ENCODE data around the gene CLIC3.

CLIC3 gene

GRCh38 chr9:137028263-137029057 lies 32.1 kb upstream of the CLIC3 start:
- Histone ChIP-seq H3K79me2 (ENCODE audit: insufficient read depth, low read length) (no peaks in the 10 kb centered on the region), H3K27ac (ENCODE audit: low read depth, low read length) (no peak overlapping the region), H3F3A (ENCODE audit: insufficient read depth) (no peaks in the 10 kb centered on the region), H3K4me3 (ENCODE audit: insufficient read depth, low read length, poor library complexity, severe bottlenecking) (peak overlapping the region; percentile 54), H3K36me3 (ENCODE audit: low read length) (no peaks in the 10 kb centered on the region), H4K20me1 (ENCODE audit: low read depth, low read length) (no peaks in the 10 kb centered on the region), H3K27me3 (ENCODE audit: low read length) (no peaks in the 10 kb centered on the region), H3K9ac (ENCODE audit: low read length) (peak overlapping the region; percentile 54; the same call in 1 of the 2 replicates), H3K9me2 (replicated peaks; ENCODE audit: insufficient read depth, low read length) (no peaks in the 10 kb centered on the region), H3K4me2 (ENCODE audit: low read depth, low read length, poor library complexity, severe bottlenecking) (peak overlapping the region; percentile 85), H3K9me3 (ENCODE audit: insufficient read depth, low read length) (no peaks in the 10 kb centered on the region), H2AFZ (ENCODE audit: low read depth, low read length, severe bottlenecking) (peak overlapping the region; percentile 59)
- TF ChIP-seq EZH2phosphoT487 (conservative IDR thresholded peaks at IDR 0.05; ENCODE audit: low read length) (no peak), CTCF (IDR thresholded peaks at IDR 0.05; ENCODE audit: insufficient read depth, low read length, poor library complexity, severe bottlenecking) (peak; percentile 29)

DNA sequence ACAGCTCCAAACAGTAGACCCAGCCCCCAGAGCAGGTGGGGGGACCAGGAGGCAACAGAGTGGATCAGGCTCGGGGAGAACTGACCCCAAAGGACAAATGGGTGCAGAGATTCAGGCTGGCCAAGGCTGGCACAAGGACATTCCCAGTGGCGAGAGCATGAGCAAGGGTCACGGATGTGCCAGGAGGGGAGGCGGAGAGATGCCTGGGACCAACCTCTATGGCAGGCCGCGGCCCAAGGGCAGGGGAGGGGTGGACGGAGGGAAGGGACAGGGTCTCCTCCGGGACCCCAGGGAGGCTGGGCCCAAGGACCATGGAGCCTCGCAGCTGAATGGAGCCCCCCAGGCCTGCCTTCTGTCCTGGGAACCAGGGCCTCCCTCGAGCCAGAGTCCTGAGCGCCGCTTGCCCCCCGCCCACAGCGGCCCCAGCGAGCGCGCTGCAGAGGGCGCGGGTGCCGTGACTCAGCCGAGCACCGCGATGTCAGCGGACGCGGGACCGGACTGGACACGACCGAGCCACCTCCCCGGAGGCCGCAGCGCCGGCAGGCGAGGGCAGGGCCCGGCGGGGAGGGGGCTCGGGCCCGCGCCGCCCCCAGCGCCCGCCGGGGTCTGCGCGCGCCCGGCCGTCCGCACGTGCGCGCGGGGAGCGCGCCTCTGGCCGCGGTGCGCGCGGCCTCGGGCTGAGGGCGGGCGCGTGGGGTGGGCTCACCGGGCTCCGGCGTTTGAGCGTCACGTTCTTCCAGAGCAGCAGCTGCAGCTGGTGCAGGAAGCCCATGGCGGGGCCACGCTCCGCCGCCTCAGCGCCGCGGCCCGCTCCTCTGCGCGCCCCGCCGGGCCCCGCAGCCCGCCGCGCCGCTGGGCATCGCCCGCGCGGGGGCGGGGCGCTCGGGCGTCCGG lies 31.2 kb upstream of the CLIC3 start, which contains the start of gene ABCA2:
Gene ABCA2 (minus strand): TSS at position 869 of the 894 bp plus-strand sequence. CDS start 97 bp downstream, at position 772.
- Histone ChIP-seq H3K27ac (ENCODE audit: low read depth, low read length) (no peak within 1 kb of the TSS), H3K9me3 (ENCODE audit: insufficient read depth, low read length) (no peaks in the 10 kb centered on the region), H3K4me2 (ENCODE audit: low read depth, low read length, poor library complexity, severe bottlenecking) (peak within 1 kb of the TSS; percentile 85), H3K79me2 (ENCODE audit: insufficient read depth, low read length) (no peaks in the 10 kb centered on the region), H3K4me3 (ENCODE audit: insufficient read depth, low read length, poor library complexity, severe bottlenecking) (peak within 1 kb of the TSS; percentile 54), H3K27me3 (ENCODE audit: low read length) (no peaks in the 10 kb centered on the region), H3K9ac (ENCODE audit: low read length) (peak within 1 kb of the TSS; percentile 54; the same call in 1 of the 2 replicates), H3K9me2 (replicated peaks; ENCODE audit: insufficient read depth, low read length) (no peaks in the 10 kb centered on the region), H3K36me3 (ENCODE audit: low read length) (no peaks in the 10 kb centered on the region), H2AFZ (ENCODE audit: low read depth, low read length, severe bottlenecking) (peak within 1 kb of the TSS; percentile 59), H4K20me1 (ENCODE audit: low read depth, low read length) (no peaks in the 10 kb centered on the region), H3F3A (ENCODE audit: insufficient read depth) (no peaks in the 10 kb centered on the region)
- TF ChIP-seq CTCF (IDR thresholded peaks at IDR 0.05; ENCODE audit: insufficient read depth, low read length, poor library complexity, severe bottlenecking) = no peak
- no peak for TF ChIP-seq EZH2phosphoT487 (conservative IDR thresholded peaks at IDR 0.05; ENCODE audit: low read length)

DNA sequence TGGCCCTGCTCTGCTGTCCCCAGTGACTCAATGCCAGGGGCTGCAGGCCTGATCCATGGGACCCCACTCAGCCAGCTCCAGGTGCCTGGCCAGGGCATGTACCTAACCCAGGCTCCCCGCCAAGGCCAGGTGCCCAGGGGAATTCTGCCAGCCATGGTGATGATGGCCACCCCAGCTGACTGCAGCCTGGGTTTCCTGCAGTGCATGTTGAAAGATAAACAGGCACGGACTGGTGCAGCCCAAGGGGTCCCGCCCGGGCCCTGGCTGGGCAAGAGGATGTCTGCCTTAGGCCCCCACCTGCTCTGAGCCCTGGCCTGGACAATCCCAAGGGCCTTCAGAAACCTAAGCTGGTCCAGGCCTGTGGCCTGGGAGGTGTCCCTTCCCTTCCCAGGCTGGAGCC lies 30.5 kb upstream of the CLIC3 start:
- Histone ChIP-seq H3F3A (ENCODE audit: insufficient read depth) (no peaks in the 10 kb centered on the region), H2AFZ (ENCODE audit: low read depth, low read length, severe bottlenecking) (no peak overlapping the region), H4K20me1 (ENCODE audit: low read depth, low read length) (no peaks in the 10 kb centered on the region), H3K27ac (ENCODE audit: low read depth, low read length) (no peak overlapping the region), H3K4me2 (ENCODE audit: low read depth, low read length, poor library complexity, severe bottlenecking) (no peak overlapping the region), H3K9ac (ENCODE audit: low read length) (no peak overlapping the region), H3K79me2 (ENCODE audit: insufficient read depth, low read length) (no peaks in the 10 kb centered on the region), H3K4me3 (ENCODE audit: insufficient read depth, low read length, poor library complexity, severe bottlenecking) (no peak overlapping the region), H3K36me3 (ENCODE audit: low read length) (no peaks in the 10 kb centered on the region), H3K9me3 (ENCODE audit: insufficient read depth, low read length) (no peaks in the 10 kb centered on the region), H3K9me2 (replicated peaks; ENCODE audit: insufficient read depth, low read length) (no peaks in the 10 kb centered on the region), H3K27me3 (ENCODE audit: low read length) (no peaks in the 10 kb centered on the region)
- TF ChIP-seq CTCF (IDR thresholded peaks at IDR 0.05; ENCODE audit: insufficient read depth, low read length, poor library complexity, severe bottlenecking) (no peak), EZH2phosphoT487 (conservative IDR thresholded peaks at IDR 0.05; ENCODE audit: low read length) (no peak)

Data from SU-DHL-6 (cell line).